ENCODE measurements around the gene EIF2B2. TPM values are rescaled to one million over a fixed set of nuclear protein-coding genes. Genes with fewer than 3 reads are reported as not detected.

EIF2B2 gene
- total and polyA plus RNA-seq, 4 donors: 19.6 to 45.2 (median 35.0) TPM

- H3K36me3 ChIP-seq (ENCODE audit: control insufficient read depth in 4 of 4, insufficient read depth in 4 of 4, low read length in 4 of 4): peaks cover 30 to 67% (median 35%) of the 10 kb centered on the region in 4 donors
- H3K27me3 ChIP-seq (ENCODE audit: control insufficient read depth in 3 of 3, insufficient read depth in 3 of 3, low read length in 2 of 3): no peaks in the 10 kb centered on the region
- no peak for TF ChIP-seq CTCF (IDR thresholded peaks at IDR 0.05; ENCODE audit: control extremely low read depth, extremely low read depth)
- peaks cover 0 to 18% (median 0%) of the 10 kb centered on the region in 5 donors for H3K4me1 ChIP-seq (ENCODE audit: control insufficient read depth in 5 of 5, insufficient read depth in 5 of 5, low read length in 5 of 5)
- peak overlapping the region in 1 of 2 donors; percentile 84 for H3K27ac ChIP-seq (ENCODE audit: low read depth in 1 of 2, low read length in 1 of 2)
- no peak for DNase-seq
- ATAC-seq (ENCODE audit: insufficient read depth, low FRiP score): no peak
- H3K9me3 ChIP-seq (ENCODE audit: control insufficient read depth in 4 of 4, insufficient read depth in 3 of 4, low read length in 3 of 4): no peaks in the 10 kb centered on the region
- H3K9ac ChIP-seq (ENCODE audit: insufficient read depth in 1 of 2, low read length in 2 of 2): no peak overlapping the region
- no peak overlapping the region for H3K4me3 ChIP-seq
- WGBS, 2 donors: 75 to 90% methylated on average over 4 of the region's 4 CpGs
These were observed 8.8 kb downstream of the EIF2B2 start for GRCh38 chr14:75011356-75011994.

- no peak overlapping the region for H3K4me3 ChIP-seq
- 87 to 99% methylated on average over 6 of the region's 6 CpGs for WGBS, 2 donors
- no peak for ATAC-seq (ENCODE audit: insufficient read depth, low FRiP score)
These were observed 10.6 kb downstream of the EIF2B2 start for GRCh38 chr14:75013290-75013689.

GRCh38 chr14:75015496-75015895 lies 12.8 kb downstream of the EIF2B2 start:
- Histone ChIP-seq H3K27ac (ENCODE audit: low read depth in 1 of 2, low read length in 1 of 2) (no peak overlapping the region), H3K27me3 (ENCODE audit: control insufficient read depth in 3 of 3, insufficient read depth in 3 of 3, low read length in 2 of 3) (no peaks in the 10 kb centered on the region), H3K9ac (ENCODE audit: insufficient read depth in 1 of 2, low read length in 2 of 2) (no peak overlapping the region), H3K4me1 (ENCODE audit: control insufficient read depth in 5 of 5, insufficient read depth in 5 of 5, low read length in 5 of 5) (peaks cover 0 to 18% (median 0%) of the 10 kb centered on the region in 5 donors), H3K36me3 (ENCODE audit: control insufficient read depth in 4 of 4, insufficient read depth in 4 of 4, low read length in 4 of 4) (peaks cover 11 to 48% (median 32%) of the 10 kb centered on the region in 4 donors), H3K4me3 (no peak overlapping the region), H3K9me3 (ENCODE audit: control insufficient read depth in 4 of 4, insufficient read depth in 3 of 4, low read length in 3 of 4) (no peaks in the 10 kb centered on the region)
- TF ChIP-seq CTCF (IDR thresholded peaks at IDR 0.05; ENCODE audit: control extremely low read depth, extremely low read depth): no peak
- DNase-seq: no peak
- WGBS, 2 donors: 89 to 92% methylated on average over 5 of the region's 5 CpGs
- ATAC-seq (ENCODE audit: insufficient read depth, low FRiP score): no peak

More at GRCh38 chr14:75013290-75013689, 10.6 kb downstream of the EIF2B2 start:
- Histone ChIP-seq H3K27me3 (ENCODE audit: control insufficient read depth in 3 of 3, insufficient read depth in 3 of 3, low read length in 2 of 3) (no peaks in the 10 kb centered on the region), H3K9me3 (ENCODE audit: control insufficient read depth in 4 of 4, insufficient read depth in 3 of 4, low read length in 3 of 4) (no peaks in the 10 kb centered on the region), H3K36me3 (ENCODE audit: control insufficient read depth in 4 of 4, insufficient read depth in 4 of 4, low read length in 4 of 4) (peaks cover 27 to 58% (median 35%) of the 10 kb centered on the region in 4 donors), H3K4me1 (ENCODE audit: control insufficient read depth in 5 of 5, insufficient read depth in 5 of 5, low read length in 5 of 5) (peaks cover 0 to 18% (median 0%) of the 10 kb centered on the region in 5 donors), H3K27ac (ENCODE audit: low read depth in 1 of 2, low read length in 1 of 2) (no peak overlapping the region), H3K9ac (ENCODE audit: insufficient read depth in 1 of 2, low read length in 2 of 2) (no peak overlapping the region)
- DNase-seq: no peak
- no peak for TF ChIP-seq CTCF (IDR thresholded peaks at IDR 0.05; ENCODE audit: control extremely low read depth, extremely low read depth)

All from lung (tissue), 12 donors.